Stimulated activated CD4-positive, alpha-beta T cell treated with anti-CD3 and anti-CD28 coated beads, Interleukin-2, amount 100 ng/mL, for 24 hours (primary cell): ENCODE data around the gene RBCK1.
"Not testable (repeated sequence)": the region's sequence is repeated elsewhere in the genome, so short reads cannot be mapped to it uniquely, and the experiment has no call there.

Experiments used
- DNase-seq, 2 donors: peaks; one replicate each; pipeline ENCODE4 v3.0.0-alpha.2; 2020

Gene RBCK1

DNA sequence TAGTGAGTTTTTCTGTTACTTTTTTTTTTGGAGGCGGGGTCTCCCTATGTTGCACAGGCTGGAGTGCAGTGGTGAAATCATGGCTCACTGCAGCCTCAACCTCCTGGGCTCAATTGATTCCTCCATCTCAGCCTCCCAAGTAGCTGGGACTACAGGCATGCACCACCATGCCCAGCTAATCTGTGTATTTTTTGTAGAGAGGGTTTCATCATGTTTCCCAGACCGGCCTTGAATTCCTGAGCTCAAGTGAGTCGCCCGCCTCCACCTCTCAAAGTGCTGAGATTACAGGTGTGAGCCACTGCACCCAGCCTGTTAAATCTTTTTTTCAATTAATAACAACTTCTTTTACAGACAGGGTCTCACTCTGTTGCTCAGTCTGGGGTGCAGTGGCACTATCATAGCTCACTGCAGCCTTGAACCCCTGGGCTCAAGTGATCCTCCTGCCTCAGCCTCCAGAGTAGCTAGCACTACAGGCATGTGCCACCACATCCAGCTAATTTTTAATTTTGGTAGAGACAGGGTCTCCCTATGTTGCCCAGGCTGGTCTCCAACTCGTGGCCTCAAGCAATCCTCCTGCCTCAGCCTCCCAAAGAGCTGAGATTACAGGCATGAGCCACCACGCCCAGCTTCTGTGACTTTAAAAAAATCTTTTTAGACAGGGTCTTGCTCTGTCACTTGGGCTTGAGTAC, 68.6 kb downstream of the RBCK1 start:
- DNase-seq, result not testable (repeated sequence)

- no peak for DNase-seq
These were observed 70.2 kb downstream of the RBCK1 start for GRCh38 chr20:478010-478948.

DNA sequence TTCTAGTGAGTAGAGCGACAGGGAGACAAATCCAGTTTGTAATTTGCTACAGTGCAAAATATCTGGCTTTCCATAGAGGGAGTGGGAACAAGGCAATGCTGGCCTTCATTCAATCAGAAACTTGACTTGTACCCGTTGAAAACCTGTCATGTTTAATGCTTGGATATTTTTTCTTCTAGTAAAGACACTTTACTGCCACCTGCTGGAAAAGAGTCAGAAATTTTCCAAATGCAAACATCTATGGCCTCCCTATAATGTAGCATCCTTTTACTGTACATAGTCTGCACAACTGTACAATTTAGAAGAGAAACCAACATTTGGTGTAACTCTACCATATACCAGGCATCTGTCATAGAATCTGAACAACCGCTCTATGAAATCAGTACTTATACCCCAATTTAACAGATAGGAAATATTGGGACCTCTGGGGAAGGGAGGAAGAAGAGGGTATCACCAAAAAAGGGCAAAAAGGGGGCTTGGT, 70.9 kb downstream of the RBCK1 start:
- DNase-seq, result no peak

- DNase-seq, result no peak
These were observed 71.4 kb downstream of the RBCK1 start for GRCh38 chr20:479487-479886.

DNA sequence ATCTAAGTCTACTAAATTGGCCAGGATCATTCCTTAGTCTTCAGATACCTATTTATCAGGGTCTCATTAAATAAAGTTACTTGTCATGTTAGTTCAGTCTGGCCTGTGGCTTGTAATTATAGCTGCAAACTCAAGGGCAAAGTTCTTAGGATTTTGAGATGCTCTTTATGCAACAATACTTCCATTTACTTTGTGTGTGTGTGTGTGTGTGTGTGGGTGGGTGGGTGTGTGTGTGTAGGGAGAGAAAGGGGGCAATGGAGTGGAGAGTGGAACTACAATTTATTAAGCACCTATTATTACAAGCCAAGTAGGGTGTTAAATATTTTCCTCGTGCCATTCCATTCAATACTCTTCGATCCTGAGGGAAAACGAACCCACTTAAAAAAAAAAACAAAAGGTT, 71.9 kb downstream of the RBCK1 start:
- no peak for DNase-seq

DNA sequence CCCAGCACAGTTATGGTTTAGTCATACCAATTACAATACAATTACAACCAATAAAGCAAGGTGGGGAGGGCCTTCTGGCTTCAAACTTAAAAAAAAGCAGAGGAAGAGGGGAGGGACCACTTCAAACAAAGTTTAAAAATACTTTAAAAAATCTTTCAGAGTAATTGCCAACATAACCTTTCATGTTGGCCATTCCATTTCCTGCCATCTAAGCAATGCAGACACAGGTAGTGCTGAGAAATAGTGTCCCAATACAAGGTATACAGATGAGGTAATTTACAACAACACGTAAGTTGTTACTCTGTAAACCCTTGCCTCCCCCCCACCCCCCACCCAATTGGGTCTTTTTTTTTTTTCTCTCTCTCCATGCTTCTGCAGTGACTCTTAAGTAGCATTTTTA, 73.1 kb downstream of the RBCK1 start:
- DNase-seq, result no peak
